Mononuclear cell (primary cell): ENCODE data around the gene EBNA1BP2. TPM values are rescaled to one million over a fixed set of nuclear protein-coding genes. Genes with fewer than 3 reads are reported as not detected.
"Not testable (repeated sequence)": the region's sequence is repeated elsewhere in the genome, so short reads cannot be mapped to it uniquely, and the experiment has no call there.

ENCODE experiments used
- H3K27me3 ChIP-seq: 2 replicates; pipeline ENCODE4 v1.6.0; 2011; ENCODE audit warnings: low read length, control low read depth; ENCODE audit not compliant: insufficient read depth
- H3K4me1 ChIP-seq: 2 replicates; pipeline ENCODE4 v1.5.1; 2011; ENCODE audit warnings: mild to moderate bottlenecking, low read length, control low read depth; ENCODE audit not compliant: insufficient read depth
- H3K4me3 ChIP-seq: 2 replicates; pipeline ENCODE4 v1.5.1; 2011; ENCODE audit warnings: mild to moderate bottlenecking, low read length, moderate library complexity
- H3K9me3 ChIP-seq: 2 replicates; pipeline ENCODE4 v1.5.1; 2011; ENCODE audit warnings: low read depth, mild to moderate bottlenecking, control low read depth, low read length
- total RNA-seq: library from RNA; depleted of rRNA; stranded (reverse); fragments of >200 nt; gene quantifications from one replicate; pipeline ENCODE4 v1.2.3, GENCODE V29; 2012

Gene EBNA1BP2, protein sequence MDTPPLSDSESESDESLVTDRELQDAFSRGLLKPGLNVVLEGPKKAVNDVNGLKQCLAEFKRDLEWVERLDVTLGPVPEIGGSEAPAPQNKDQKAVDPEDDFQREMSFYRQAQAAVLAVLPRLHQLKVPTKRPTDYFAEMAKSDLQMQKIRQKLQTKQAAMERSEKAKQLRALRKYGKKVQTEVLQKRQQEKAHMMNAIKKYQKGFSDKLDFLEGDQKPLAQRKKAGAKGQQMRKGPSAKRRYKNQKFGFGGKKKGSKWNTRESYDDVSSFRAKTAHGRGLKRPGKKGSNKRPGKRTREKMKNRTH
- total RNA-seq: 7.1 TPM

GRCh38 chr1:43171876-43172526, at the start of gene EBNA1BP2, which contains the start of gene CFAP57:
Gene EBNA1BP2, minus strand, starts transcription at chr1:43172290. Its CDS starts 172 bp downstream, at chr1:43172118.
Gene CFAP57, plus strand, starts transcription at chr1:43172330. Its CDS starts 424 bp downstream, at chr1:43172754.
- H3K4me1 ChIP-seq: peaks cover 9% of the 10 kb centered on the region
- peak within 1 kb of the TSS; percentile 69 for H3K4me3 ChIP-seq
- H3K9me3 ChIP-seq: no peaks in the 10 kb centered on the region
- peaks cover 13% of the 10 kb centered on the region for H3K27me3 ChIP-seq

DNA sequence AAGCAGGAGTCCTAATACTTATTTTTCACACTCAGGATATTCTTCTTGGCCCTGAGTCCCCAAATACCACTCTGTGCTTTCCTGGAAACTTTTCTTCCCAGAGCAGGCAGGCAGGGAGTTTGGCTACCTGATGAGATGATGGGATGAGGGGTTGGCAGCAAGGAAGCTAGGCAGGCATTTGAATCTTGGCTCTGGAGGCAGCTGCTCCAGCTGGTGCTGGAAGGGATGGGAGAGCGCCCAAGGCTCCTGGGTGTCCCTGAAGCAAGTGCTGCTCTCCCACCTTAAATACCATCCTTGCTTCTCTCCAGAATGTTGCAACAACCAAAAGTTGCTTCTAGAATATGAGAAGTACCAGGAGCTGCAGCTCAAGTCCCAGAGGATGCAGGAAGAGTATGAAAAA, 49.7 kb upstream of the EBNA1BP2 start:
- H3K4me3 ChIP-seq: no peak overlapping the region
- H3K4me1 ChIP-seq: peaks cover 22% of the 10 kb centered on the region
- H3K27me3 ChIP-seq: no peaks in the 10 kb centered on the region
- no peaks in the 10 kb centered on the region for H3K9me3 ChIP-seq

GRCh38 chr1:43220905-43221778, 49.1 kb upstream of the EBNA1BP2 start:
- Histone ChIP-seq H3K9me3 (no peaks in the 10 kb centered on the region), H3K4me3 (no peak overlapping the region), H3K4me1 (peaks cover 22% of the 10 kb centered on the region), H3K27me3 (no peaks in the 10 kb centered on the region)

DNA sequence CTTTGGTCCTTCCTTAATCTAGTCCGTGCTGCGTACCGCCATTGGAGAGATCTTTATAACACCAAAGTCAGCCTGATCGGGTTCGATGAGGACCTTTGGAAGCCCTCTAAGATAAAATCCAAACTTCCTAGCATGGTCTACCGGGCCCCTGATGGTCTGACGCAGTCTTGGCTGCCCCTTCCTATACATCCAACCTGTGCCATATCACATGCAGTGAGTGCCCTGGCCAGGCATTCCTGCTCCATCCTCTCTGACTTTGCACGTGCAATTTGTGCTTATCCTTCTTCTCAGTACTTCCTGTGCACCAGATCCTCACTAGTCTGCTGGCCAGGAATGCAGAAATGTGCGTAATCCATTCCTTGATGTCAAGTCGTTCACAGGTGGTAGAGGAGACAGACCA, 45.7 kb upstream of the EBNA1BP2 start:
- Histone ChIP-seq H3K4me1 (peaks cover 22% of the 10 kb centered on the region), H3K9me3 (no peaks in the 10 kb centered on the region), H3K27me3 (no peaks in the 10 kb centered on the region), H3K4me3 (no peak overlapping the region)

- Histone ChIP-seq H3K9me3 (no peaks in the 10 kb centered on the region), H3K4me1 (no peaks in the 10 kb centered on the region), H3K27me3 (no peaks in the 10 kb centered on the region), H3K4me3 (no peak overlapping the region)
Measured at GRCh38 chr1:43214501-43215444, 42.7 kb upstream of the EBNA1BP2 start.

DNA sequence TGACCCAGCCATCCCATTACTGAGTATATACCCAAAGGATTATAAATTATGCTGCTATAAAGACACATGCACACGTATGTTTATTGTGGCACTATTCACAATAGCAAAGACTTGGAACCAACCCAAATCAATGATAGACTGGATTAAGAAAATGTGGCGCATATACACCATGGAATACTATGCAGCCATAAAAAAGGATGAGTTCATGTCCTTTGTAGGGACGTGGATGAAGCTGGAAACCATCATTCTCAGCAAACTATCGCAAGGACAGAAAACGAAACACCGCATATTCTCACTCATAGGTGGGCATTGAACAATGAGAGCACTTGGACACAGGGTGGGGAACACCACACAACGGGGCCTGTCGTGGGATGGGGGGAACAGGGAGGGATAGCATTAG, 36.2 kb upstream of the EBNA1BP2 start:
- not testable (repeated sequence) for H3K9me3 ChIP-seq, H3K4me1 ChIP-seq, H3K27me3 ChIP-seq, H3K4me3 ChIP-seq

DNA sequence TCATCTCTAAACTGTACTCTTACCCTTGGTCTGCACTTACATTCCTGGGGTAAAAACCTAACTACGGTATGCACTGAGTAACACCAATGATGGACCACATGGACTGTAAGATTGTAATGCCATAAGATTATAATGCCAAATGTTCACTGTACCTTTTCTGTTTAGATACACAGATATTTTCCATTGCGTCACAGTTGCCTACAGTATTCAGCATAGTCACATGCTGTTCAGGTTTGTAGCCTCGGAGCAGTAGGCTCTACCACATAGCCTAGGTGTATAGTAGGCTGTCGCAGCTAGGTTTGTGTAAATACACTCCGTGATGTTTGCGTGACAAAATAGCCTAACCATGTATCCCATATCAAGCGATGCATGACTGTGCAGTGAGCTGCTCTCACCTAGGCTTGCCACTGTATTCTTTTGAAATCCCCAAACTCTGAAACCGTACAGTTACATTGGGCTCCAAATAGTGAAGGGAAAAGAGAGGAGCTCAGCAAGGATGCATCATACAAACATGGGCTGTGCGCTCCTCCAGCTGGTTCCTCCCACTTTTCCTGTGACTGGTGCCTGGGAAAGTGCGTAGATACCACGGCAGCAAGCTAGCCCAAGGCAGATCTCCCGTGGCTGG, 35.3 kb upstream of the EBNA1BP2 start:
- no peak overlapping the region for H3K4me3 ChIP-seq
- no peaks in the 10 kb centered on the region for H3K27me3 ChIP-seq
- H3K4me1 ChIP-seq: peaks cover 7% of the 10 kb centered on the region
- H3K9me3 ChIP-seq: no peaks in the 10 kb centered on the region

DNA sequence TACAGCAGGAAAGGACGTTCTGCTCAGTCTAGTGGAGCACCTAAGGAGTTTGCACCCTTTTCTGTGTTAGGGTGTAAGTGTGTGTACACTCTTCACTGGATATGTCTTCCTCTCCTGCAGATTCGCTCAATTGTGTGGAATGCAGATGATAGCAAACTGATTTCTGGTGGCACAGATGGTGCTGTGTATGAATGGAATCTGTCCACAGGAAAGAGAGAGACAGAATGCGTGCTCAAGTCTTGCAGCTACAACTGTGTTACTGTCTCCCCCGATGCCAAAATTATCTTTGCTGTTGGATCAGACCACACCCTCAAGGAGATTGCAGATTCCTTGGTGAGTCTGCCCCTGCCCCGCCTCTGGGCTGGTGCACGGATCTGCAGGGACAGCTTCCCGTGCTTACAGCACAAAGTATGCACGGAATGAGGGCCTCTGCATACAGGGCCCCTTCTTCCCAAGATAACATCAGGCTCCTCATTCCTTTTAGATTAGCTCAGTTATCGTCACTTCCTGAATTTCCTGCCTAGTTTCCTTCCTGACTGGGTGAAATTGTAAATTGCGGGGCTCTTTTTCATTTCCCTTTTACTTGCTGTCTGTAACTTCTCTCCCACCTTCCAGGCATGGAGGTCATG, 34.6 kb upstream of the EBNA1BP2 start:
- no peaks in the 10 kb centered on the region for H3K27me3 ChIP-seq
- peaks cover 7% of the 10 kb centered on the region for H3K4me1 ChIP-seq
- no peak overlapping the region for H3K4me3 ChIP-seq
- H3K9me3 ChIP-seq: no peaks in the 10 kb centered on the region

DNA sequence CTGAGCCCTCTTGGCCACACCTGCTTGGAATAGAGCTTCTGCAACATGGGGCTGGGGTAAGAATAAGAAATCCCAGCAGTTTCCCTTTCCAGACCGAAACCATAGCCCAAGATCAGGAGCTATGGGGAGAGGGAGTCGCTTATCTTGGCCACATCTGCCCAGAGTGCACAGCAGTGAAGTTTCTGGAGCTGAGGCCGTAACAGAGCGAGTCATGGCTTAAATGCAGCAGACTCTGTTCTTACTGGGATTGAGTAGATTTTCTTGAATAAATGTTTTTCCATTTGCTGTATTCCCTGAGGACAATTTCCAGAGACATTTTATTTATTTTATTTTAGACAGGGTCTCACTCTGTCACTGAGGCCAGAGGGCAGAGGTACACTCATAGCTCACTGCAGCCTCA, 33.6 kb upstream of the EBNA1BP2 start:
- H3K9me3 ChIP-seq: no peaks in the 10 kb centered on the region
- H3K27me3 ChIP-seq: no peaks in the 10 kb centered on the region
- H3K4me1 ChIP-seq: peaks cover 7% of the 10 kb centered on the region
- no peak overlapping the region for H3K4me3 ChIP-seq

GRCh38 chr1:43204394-43204793, 32.3 kb upstream of the EBNA1BP2 start:
- H3K4me1 ChIP-seq: peaks cover 7% of the 10 kb centered on the region
- no peak overlapping the region for H3K4me3 ChIP-seq
- no peaks in the 10 kb centered on the region for H3K27me3 ChIP-seq
- H3K9me3 ChIP-seq: no peaks in the 10 kb centered on the region

GRCh38 chr1:43203859-43204258, 31.8 kb upstream of the EBNA1BP2 start:
- Histone ChIP-seq H3K27me3 (no peaks in the 10 kb centered on the region), H3K4me1 (peaks cover 7% of the 10 kb centered on the region), H3K9me3 (no peaks in the 10 kb centered on the region), H3K4me3 (no peak overlapping the region)

DNA sequence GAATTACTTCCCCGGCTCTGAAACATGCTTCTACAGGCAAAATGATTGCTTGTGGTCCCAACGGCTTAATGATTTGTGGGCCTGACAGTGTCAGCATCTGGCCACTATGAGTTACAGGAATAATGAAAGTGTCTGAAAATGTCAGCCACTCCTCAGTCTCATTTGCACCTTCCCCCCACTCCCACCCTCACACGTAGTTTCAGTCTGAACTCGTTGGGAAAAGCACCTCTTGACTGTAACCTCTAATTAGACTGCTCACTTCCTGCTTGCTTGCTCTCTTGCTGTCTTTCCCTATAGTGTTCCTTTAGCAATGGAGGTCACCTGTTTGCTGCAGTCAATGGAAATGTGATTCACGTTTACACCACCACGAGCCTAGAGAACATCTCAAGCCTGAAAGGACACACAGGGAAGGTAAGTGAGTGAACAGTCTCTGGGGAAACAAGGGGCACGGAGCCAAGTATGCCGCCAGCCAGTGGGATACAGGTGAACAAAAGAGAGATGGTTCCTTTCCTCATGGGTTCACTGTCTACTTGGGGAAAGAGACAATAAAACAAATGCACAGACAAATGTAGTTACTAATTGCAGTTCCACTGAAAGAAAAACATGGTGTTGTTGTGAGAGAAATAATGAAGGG, 27.1 kb upstream of the EBNA1BP2 start:
- H3K4me3 ChIP-seq: no peak overlapping the region
- peaks cover 5% of the 10 kb centered on the region for H3K9me3 ChIP-seq
- peaks cover 7% of the 10 kb centered on the region for H3K27me3 ChIP-seq
- no peaks in the 10 kb centered on the region for H3K4me1 ChIP-seq

- Histone ChIP-seq H3K27me3 (peaks cover 13% of the 10 kb centered on the region), H3K4me3 (no peak overlapping the region), H3K9me3 (peaks cover 9% of the 10 kb centered on the region), H3K4me1 (no peaks in the 10 kb centered on the region)
Measured at GRCh38 chr1:43197343-43198127, 25.4 kb upstream of the EBNA1BP2 start.
